Measurements from ENCODE around the gene GRAMD1A.

- no peak for TF ChIP-seq EZH2 (IDR thresholded peaks at IDR 0.05; ENCODE audit: borderline replicate concordance, insufficient read depth, low read length, poor library complexity, severe bottlenecking)
- TF ChIP-seq POLR2AphosphoS5 (IDR thresholded peaks at IDR 0.05): no peak
- TF ChIP-seq, protein P1, sequence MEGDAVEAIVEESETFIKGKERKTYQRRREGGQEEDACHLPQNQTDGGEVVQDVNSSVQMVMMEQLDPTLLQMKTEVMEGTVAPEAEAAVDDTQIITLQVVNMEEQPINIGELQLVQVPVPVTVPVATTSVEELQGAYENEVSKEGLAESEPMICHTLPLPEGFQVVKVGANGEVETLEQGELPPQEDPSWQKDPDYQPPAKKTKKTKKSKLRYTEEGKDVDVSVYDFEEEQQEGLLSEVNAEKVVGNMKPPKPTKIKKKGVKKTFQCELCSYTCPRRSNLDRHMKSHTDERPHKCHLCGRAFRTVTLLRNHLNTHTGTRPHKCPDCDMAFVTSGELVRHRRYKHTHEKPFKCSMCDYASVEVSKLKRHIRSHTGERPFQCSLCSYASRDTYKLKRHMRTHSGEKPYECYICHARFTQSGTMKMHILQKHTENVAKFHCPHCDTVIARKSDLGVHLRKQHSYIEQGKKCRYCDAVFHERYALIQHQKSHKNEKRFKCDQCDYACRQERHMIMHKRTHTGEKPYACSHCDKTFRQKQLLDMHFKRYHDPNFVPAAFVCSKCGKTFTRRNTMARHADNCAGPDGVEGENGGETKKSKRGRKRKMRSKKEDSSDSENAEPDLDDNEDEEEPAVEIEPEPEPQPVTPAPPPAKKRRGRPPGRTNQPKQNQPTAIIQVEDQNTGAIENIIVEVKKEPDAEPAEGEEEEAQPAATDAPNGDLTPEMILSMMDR (IDR thresholded peaks at IDR 0.05; ENCODE audit: poor library complexity, severe bottlenecking): no peak
- no peak for TF ChIP-seq REST (IDR thresholded peaks at IDR 0.05; ENCODE audit: borderline replicate concordance)
- no peak for TF ChIP-seq RAD21 (conservative IDR thresholded peaks at IDR 0.05)
- TF ChIP-seq MXI1 (conservative IDR thresholded peaks at IDR 0.05; ENCODE audit: poor library complexity, severe bottlenecking): no peak
- TF ChIP-seq TAF1 (IDR thresholded peaks at IDR 0.05; ENCODE audit: low read depth): no peak
- TF ChIP-seq EP300 (conservative IDR thresholded peaks at IDR 0.05; ENCODE audit: poor library complexity, severe bottlenecking): no peak
- TF ChIP-seq SMC3 (conservative IDR thresholded peaks at IDR 0.05; ENCODE audit: poor library complexity): no peak
Measured at GRCh38 chr19:35042954-35043604, 43.0 kb downstream of the GRAMD1A start.

Data from neural cell (in vitro differentiated cells).